ENCODE measurements around the gene PTPRK. TPM values are rescaled to one million over a fixed set of nuclear protein-coding genes. Genes with fewer than 3 reads are reported as not detected.

The PTPRK gene
- total and polyA plus RNA-seq, 2 donors (not counting 1 experiment from before 2014, with no cell fraction given): 19.4 to 75.5 TPM

GRCh38 chr6:128161263-128161662, 359.1 kb downstream of the PTPRK start:
- H2AFZ ChIP-seq (ENCODE audit: low read length): no peak overlapping the region
- H4K20me1 ChIP-seq (ENCODE audit: control insufficient read depth, extremely low read depth, insufficient read depth, low read length): no peaks in the 10 kb centered on the region
- no peaks in the 10 kb centered on the region for H3K4me1 ChIP-seq (ENCODE audit: control insufficient read depth, extremely low read depth, insufficient read depth, low read length)
- H3K36me3 ChIP-seq (ENCODE audit: control insufficient read depth, insufficient read depth, low read length): no peaks in the 10 kb centered on the region
- DNase-seq (ENCODE audit: low read depth in 2 of 2): no peak
- H3K9ac ChIP-seq (ENCODE audit: insufficient read depth, low read length): no peak overlapping the region
- no peak overlapping the region for H3K4me2 ChIP-seq (ENCODE audit: extremely low read depth, insufficient read depth, low read length)
- no peak overlapping the region for H3K27ac ChIP-seq (ENCODE audit: insufficient read depth, low read length)
- H3K4me3 ChIP-seq (replicated peaks in 1 of 4; ENCODE audit: control extremely low read depth in 1 of 4, insufficient read depth in 1 of 4, low read depth in 3 of 4, low read length in 4 of 4): no peak overlapping the region
- H3K27me3 ChIP-seq (ENCODE audit: control insufficient read depth, insufficient read depth, low read length): no peaks in the 10 kb centered on the region
- H3K9me3 ChIP-seq (ENCODE audit: control insufficient read depth, insufficient read depth, low read depth, low read length): no peaks in the 10 kb centered on the region
- TF ChIP-seq EZH2 (IDR thresholded peaks at IDR 0.05; ENCODE audit: low read length, missing control alignments) (no peak), CTCF (conservative IDR thresholded peaks at IDR 0.05 in 1 of 2, IDR thresholded peaks at IDR 0.05 in 1 of 2; ENCODE audit: low read depth in 1 of 2, low read length in 2 of 2) (no peak)
- H3K79me2 ChIP-seq (ENCODE audit: control insufficient read depth, insufficient read depth, low read length): no peaks in the 10 kb centered on the region

- Histone ChIP-seq H3K79me2 (ENCODE audit: control insufficient read depth, insufficient read depth, low read length) (no peaks in the 10 kb centered on the region), H4K20me1 (ENCODE audit: control insufficient read depth, extremely low read depth, insufficient read depth, low read length) (no peaks in the 10 kb centered on the region), H3K27me3 (ENCODE audit: control insufficient read depth, insufficient read depth, low read length) (no peaks in the 10 kb centered on the region), H3K4me1 (ENCODE audit: control insufficient read depth, extremely low read depth, insufficient read depth, low read length) (no peaks in the 10 kb centered on the region), H3K9ac (ENCODE audit: insufficient read depth, low read length) (no peak overlapping the region), H3K9me3 (ENCODE audit: control insufficient read depth, insufficient read depth, low read depth, low read length) (no peaks in the 10 kb centered on the region), H3K4me2 (ENCODE audit: extremely low read depth, insufficient read depth, low read length) (no peak overlapping the region), H3K36me3 (ENCODE audit: control insufficient read depth, insufficient read depth, low read length) (no peaks in the 10 kb centered on the region), H3K4me3 (replicated peaks in 1 of 4; ENCODE audit: control extremely low read depth in 1 of 4, insufficient read depth in 1 of 4, low read depth in 3 of 4, low read length in 4 of 4) (no peak overlapping the region), H2AFZ (ENCODE audit: low read length) (no peak overlapping the region), H3K27ac (ENCODE audit: insufficient read depth, low read length) (no peak overlapping the region)
- TF ChIP-seq EZH2 (IDR thresholded peaks at IDR 0.05; ENCODE audit: low read length, missing control alignments) (no peak), CTCF (conservative IDR thresholded peaks at IDR 0.05 in 1 of 2, IDR thresholded peaks at IDR 0.05 in 1 of 2; ENCODE audit: low read depth in 1 of 2, low read length in 2 of 2) (no peak)
- peak; percentile 55 to 61 for DNase-seq (ENCODE audit: low read depth in 2 of 2)
Measured at GRCh38 chr6:128158496-128158895, 361.9 kb downstream of the PTPRK start.

- DNase-seq (ENCODE audit: low read depth in 2 of 2): no peak
Measured at GRCh38 chr6:128156321-128157111, 363.9 kb downstream of the PTPRK start.

More at GRCh38 chr6:128156321-128157111, 363.9 kb downstream of the PTPRK start:
- Histone ChIP-seq H3K9ac (ENCODE audit: insufficient read depth, low read length) (no peak overlapping the region), H3K9me3 (ENCODE audit: control insufficient read depth, insufficient read depth, low read depth, low read length) (no peaks in the 10 kb centered on the region), H3K4me3 (replicated peaks in 1 of 4; ENCODE audit: control extremely low read depth in 1 of 4, insufficient read depth in 1 of 4, low read depth in 3 of 4, low read length in 4 of 4) (no peak overlapping the region), H3K4me2 (ENCODE audit: extremely low read depth, insufficient read depth, low read length) (no peak overlapping the region), H3K79me2 (ENCODE audit: control insufficient read depth, insufficient read depth, low read length) (no peaks in the 10 kb centered on the region), H3K27ac (ENCODE audit: insufficient read depth, low read length) (no peak overlapping the region), H3K4me1 (ENCODE audit: control insufficient read depth, extremely low read depth, insufficient read depth, low read length) (no peaks in the 10 kb centered on the region), H3K36me3 (ENCODE audit: control insufficient read depth, insufficient read depth, low read length) (no peaks in the 10 kb centered on the region), H3K27me3 (ENCODE audit: control insufficient read depth, insufficient read depth, low read length) (no peaks in the 10 kb centered on the region), H2AFZ (ENCODE audit: low read length) (no peak overlapping the region), H4K20me1 (ENCODE audit: control insufficient read depth, extremely low read depth, insufficient read depth, low read length) (no peaks in the 10 kb centered on the region)
- TF ChIP-seq EZH2 (IDR thresholded peaks at IDR 0.05; ENCODE audit: low read length, missing control alignments): no peak
- no peak for TF ChIP-seq CTCF (conservative IDR thresholded peaks at IDR 0.05 in 1 of 2, IDR thresholded peaks at IDR 0.05 in 1 of 2; ENCODE audit: low read depth in 1 of 2, low read length in 2 of 2)

Measured in fibroblast of lung (primary cell).